Ureter (tissue), 1 donor: ENCODE data around the gene CUX1. TPM values are rescaled to one million over a fixed set of nuclear protein-coding genes. Genes with fewer than 3 reads are reported as not detected.
"Not testable (repeated sequence)": the region's sequence is repeated elsewhere in the genome, so short reads cannot be mapped to it uniquely, and the experiment has no call there.

Source experiments
- DNase-seq: peaks from one replicate; pipeline ENCODE4 v3.0.0-alpha.2; 2020; ENCODE audit warnings: low spot score
- total RNA-seq: library from RNA; stranded (reverse); gene quantifications from one replicate; pipeline ENCODE4 v1.2.4, GENCODE V29; 2023
- donor health status: DM: yes; HTN: yes; CAD: no.

Gene CUX1
- total RNA-seq, 1 donor from 2014 or later = 103 TPM

- DNase-seq = no peak
Measured at GRCh38 chr7:101826081-101826835, 8.8 kb downstream of the CUX1 start.

- no peak for DNase-seq
Measured at GRCh38 chr7:101828301-101829020, 11.0 kb downstream of the CUX1 start.

- DNase-seq = no peak
Measured at GRCh38 chr7:101829374-101829773, 11.9 kb downstream of the CUX1 start.

GRCh38 chr7:101829821-101830220, 12.4 kb downstream of the CUX1 start:
- no peak for DNase-seq

- DNase-seq = not testable (repeated sequence)
Measured at GRCh38 chr7:101831396-101831795, 14.0 kb downstream of the CUX1 start.

GRCh38 chr7:101832205-101832631, 14.8 kb downstream of the CUX1 start:
- no peak for DNase-seq

GRCh38 chr7:101832685-101833375, 15.4 kb downstream of the CUX1 start:
- no peak for DNase-seq

GRCh38 chr7:101833799-101834198, 16.4 kb downstream of the CUX1 start:
- DNase-seq = no peak

GRCh38 chr7:101835136-101835535, 17.7 kb downstream of the CUX1 start:
- DNase-seq = no peak

- DNase-seq = not testable (repeated sequence)
Measured at GRCh38 chr7:101837433-101837832, 20.0 kb downstream of the CUX1 start.

- DNase-seq = no peak
Measured at GRCh38 chr7:101838837-101839483, 21.5 kb downstream of the CUX1 start.

GRCh38 chr7:101841328-101841727, 23.9 kb downstream of the CUX1 start:
- no peak for DNase-seq

GRCh38 chr7:101843293-101844271, 26.2 kb downstream of the CUX1 start:
- DNase-seq = no peak

- DNase-seq = no peak
Measured at GRCh38 chr7:101845974-101846373, 28.5 kb downstream of the CUX1 start.

GRCh38 chr7:101846800-101847538, 29.5 kb downstream of the CUX1 start:
- no peak for DNase-seq

GRCh38 chr7:101848208-101848951, 31.0 kb downstream of the CUX1 start:
- DNase-seq = no peak

- DNase-seq = not testable (repeated sequence)
Measured at GRCh38 chr7:101849314-101849713, 31.9 kb downstream of the CUX1 start.

GRCh38 chr7:101852364-101852763, 34.9 kb downstream of the CUX1 start:
- DNase-seq = not testable (repeated sequence)

GRCh38 chr7:101853684-101854083, 36.3 kb downstream of the CUX1 start:
- DNase-seq = no peak
